IPS-18c (cell line): ENCODE measurements around the gene DAB2IP.

Experiments used
- H3K4me3 ChIP-seq: 2 replicates; pipeline ENCODE4 v1.7.0; 2013; ENCODE audit warnings: low read depth, mild to moderate bottlenecking, low read length, moderate library complexity; ENCODE audit not compliant: insufficient read depth
- H3K9me3 ChIP-seq: one replicate; pipeline ENCODE4 v1.6.1; 2013; ENCODE audit warnings: mild to moderate bottlenecking, low read length, moderate library complexity; ENCODE audit not compliant: control insufficient read depth, insufficient read depth

DAB2IP gene

GRCh38 chr9:121748727-121749423 lies 97.4 kb downstream of the DAB2IP start:
- H3K9me3 ChIP-seq: no peaks in the 10 kb centered on the region

GRCh38 chr9:121749614-121750013 lies 98.2 kb downstream of the DAB2IP start:
- Histone ChIP-seq H3K4me3 (no peak overlapping the region), H3K9me3 (no peaks in the 10 kb centered on the region)

More at GRCh38 chr9:121748727-121749423, 97.4 kb downstream of the DAB2IP start:
- H3K4me3 ChIP-seq: no peak overlapping the region

- no peak overlapping the region for H3K4me3 ChIP-seq
- H3K9me3 ChIP-seq: no peaks in the 10 kb centered on the region
Measured at GRCh38 chr9:121750259-121750714, 98.9 kb downstream of the DAB2IP start.

- no peaks in the 10 kb centered on the region for H3K9me3 ChIP-seq
- no peak overlapping the region for H3K4me3 ChIP-seq
Measured at GRCh38 chr9:121750715-121751623, 99.5 kb downstream of the DAB2IP start.

- no peaks in the 10 kb centered on the region for H3K9me3 ChIP-seq
- no peak overlapping the region for H3K4me3 ChIP-seq
Measured at GRCh38 chr9:121751686-121752445, 100.4 kb downstream of the DAB2IP start.

- H3K9me3 ChIP-seq: no peaks in the 10 kb centered on the region
- H3K4me3 ChIP-seq: no peak overlapping the region
Measured at GRCh38 chr9:121752929-121753328, 101.5 kb downstream of the DAB2IP start.

GRCh38 chr9:121753802-121754654 lies 102.6 kb downstream of the DAB2IP start:
- no peaks in the 10 kb centered on the region for H3K9me3 ChIP-seq
- H3K4me3 ChIP-seq: no peak overlapping the region

- H3K9me3 ChIP-seq: no peaks in the 10 kb centered on the region
- H3K4me3 ChIP-seq: no peak overlapping the region
Measured at GRCh38 chr9:121754655-121755436, 103.4 kb downstream of the DAB2IP start.

- no peak overlapping the region for H3K4me3 ChIP-seq
- H3K9me3 ChIP-seq: no peaks in the 10 kb centered on the region
Measured at GRCh38 chr9:121755581-121755980, 104.1 kb downstream of the DAB2IP start.

- no peaks in the 10 kb centered on the region for H3K9me3 ChIP-seq
- H3K4me3 ChIP-seq: no peak overlapping the region
Measured at GRCh38 chr9:121756474-121757280, 105.2 kb downstream of the DAB2IP start.

GRCh38 chr9:121757281-121757585 lies 105.8 kb downstream of the DAB2IP start:
- H3K4me3 ChIP-seq: no peak overlapping the region
- no peaks in the 10 kb centered on the region for H3K9me3 ChIP-seq

- Histone ChIP-seq H3K9me3 (no peaks in the 10 kb centered on the region), H3K4me3 (no peak overlapping the region)
Measured at GRCh38 chr9:121758693-121759092, 107.3 kb downstream of the DAB2IP start.

- no peaks in the 10 kb centered on the region for H3K9me3 ChIP-seq
- H3K4me3 ChIP-seq: no peak overlapping the region
Measured at GRCh38 chr9:121759996-121760395, 108.6 kb downstream of the DAB2IP start.

GRCh38 chr9:121760571-121760970 lies 109.1 kb downstream of the DAB2IP start:
- Histone ChIP-seq H3K9me3 (no peaks in the 10 kb centered on the region), H3K4me3 (no peak overlapping the region)

GRCh38 chr9:121763131-121763530 lies 111.7 kb downstream of the DAB2IP start:
- H3K9me3 ChIP-seq: no peaks in the 10 kb centered on the region
- no peak overlapping the region for H3K4me3 ChIP-seq
